Nephron progenitor cell (in vitro differentiated cells): ENCODE results near the gene PLXNA2.

ENCODE experiments used
- DNase-seq: peaks from one replicate; pipeline ENCODE4 v3.0.0; 2021
- H3K27ac Mint-ChIP-seq: 2 replicates; pipeline ENCODE4 v1.8.0; 2021; ENCODE audit warnings: mild to moderate bottlenecking, moderate library complexity, mixed read lengths
- H3K27me3 Mint-ChIP-seq: 2 replicates; pipeline ENCODE4 v1.8.0; 2021; ENCODE audit warnings: mild to moderate bottlenecking, low read depth, mixed read lengths; ENCODE audit not compliant: poor library complexity
- H3K36me3 Mint-ChIP-seq: 2 replicates; pipeline ENCODE4 v1.8.0; 2021; ENCODE audit warnings: low read depth, mixed read lengths
- H3K4me1 Mint-ChIP-seq: 2 replicates; pipeline ENCODE4 v1.8.0; 2021; ENCODE audit warnings: mixed read lengths
- H3K4me3 Mint-ChIP-seq: 2 replicates; pipeline ENCODE4 v1.8.0; 2021; ENCODE audit warnings: mild to moderate bottlenecking, moderate library complexity, mixed read lengths
- H3K9me3 Mint-ChIP-seq: 2 replicates; pipeline ENCODE4 v1.8.0; 2021; ENCODE audit warnings: mild to moderate bottlenecking, moderate library complexity, mixed read lengths
- CTCF ChIP-seq: fragments of 200-600 bp; sonication (generic); IDR thresholded peaks from 2 replicates; pipeline ENCODE4 v1.5.0; 2021; ENCODE audit warnings: antibody characterized with exemption

PLXNA2 gene

GRCh38 chr1:208054911-208055379, 189.2 kb downstream of the PLXNA2 start:
- Mint-ChIP-seq H3K9me3 (no peaks in the 10 kb centered on the region), H3K4me1 (peaks cover 27% of the 10 kb centered on the region), H3K27ac (no peak overlapping the region), H3K27me3 (peaks cover 5% of the 10 kb centered on the region), H3K4me3 (no peak overlapping the region), H3K36me3 (peaks cover 58% of the 10 kb centered on the region)
- DNase-seq: no peak
- TF ChIP-seq CTCF: no peak

GRCh38 chr1:208054485-208054884, 189.7 kb downstream of the PLXNA2 start:
- TF ChIP-seq CTCF: no peak

GRCh38 chr1:208053661-208054060, 190.5 kb downstream of the PLXNA2 start:
- Mint-ChIP-seq H3K27me3 (peaks cover 2% of the 10 kb centered on the region), H3K9me3 (no peaks in the 10 kb centered on the region), H3K4me3 (no peak overlapping the region), H3K27ac (no peak overlapping the region), H3K4me1 (peaks cover 22% of the 10 kb centered on the region), H3K36me3 (peaks cover 63% of the 10 kb centered on the region)
- no peak for DNase-seq
- no peak for TF ChIP-seq CTCF

More at GRCh38 chr1:208054485-208054884, 189.7 kb downstream of the PLXNA2 start:
- peaks cover 62% of the 10 kb centered on the region for H3K36me3 Mint-ChIP-seq
- peaks cover 22% of the 10 kb centered on the region for H3K4me1 Mint-ChIP-seq
- no peaks in the 10 kb centered on the region for H3K9me3 Mint-ChIP-seq
- H3K4me3 Mint-ChIP-seq: no peak overlapping the region
- peaks cover 5% of the 10 kb centered on the region for H3K27me3 Mint-ChIP-seq
- no peak for DNase-seq
- no peak overlapping the region for H3K27ac Mint-ChIP-seq

- peaks cover 63% of the 10 kb centered on the region for H3K36me3 Mint-ChIP-seq
- no peak overlapping the region for H3K27ac Mint-ChIP-seq
- no peak for TF ChIP-seq CTCF
- no peak for DNase-seq
- H3K4me3 Mint-ChIP-seq: no peak overlapping the region
- H3K27me3 Mint-ChIP-seq: peaks cover 2% of the 10 kb centered on the region
- H3K9me3 Mint-ChIP-seq: no peaks in the 10 kb centered on the region
- H3K4me1 Mint-ChIP-seq: peaks cover 23% of the 10 kb centered on the region
These were observed 191.2 kb downstream of the PLXNA2 start for GRCh38 chr1:208052926-208053407.

GRCh38 chr1:208052135-208052534, 192.0 kb downstream of the PLXNA2 start:
- DNase-seq: no peak
- H3K4me3 Mint-ChIP-seq: no peak overlapping the region
- H3K27me3 Mint-ChIP-seq: peaks cover 6% of the 10 kb centered on the region
- no peak for TF ChIP-seq CTCF
- no peak overlapping the region for H3K27ac Mint-ChIP-seq
- no peaks in the 10 kb centered on the region for H3K9me3 Mint-ChIP-seq
- peaks cover 55% of the 10 kb centered on the region for H3K36me3 Mint-ChIP-seq
- peaks cover 27% of the 10 kb centered on the region for H3K4me1 Mint-ChIP-seq

- H3K4me3 Mint-ChIP-seq: no peak overlapping the region
- TF ChIP-seq CTCF: no peak
- H3K27ac Mint-ChIP-seq: no peak overlapping the region
- peaks cover 27% of the 10 kb centered on the region for H3K4me1 Mint-ChIP-seq
- H3K36me3 Mint-ChIP-seq: peaks cover 54% of the 10 kb centered on the region
- H3K27me3 Mint-ChIP-seq: peaks cover 6% of the 10 kb centered on the region
- DNase-seq: no peak
- no peaks in the 10 kb centered on the region for H3K9me3 Mint-ChIP-seq
These were observed 192.5 kb downstream of the PLXNA2 start for GRCh38 chr1:208051651-208052050.
